ENCODE results near the gene ZNF622.
"Not testable (repeated sequence)": the region's sequence is repeated elsewhere in the genome, so short reads cannot be mapped to it uniquely, and the experiment has no call there.

ZNF622 gene

GRCh38 chr5:16480144-16480543, 14.5 kb upstream of the ZNF622 start:
- no peak for DNase-seq

- DNase-seq = no peak
These were observed 11.9 kb upstream of the ZNF622 start for GRCh38 chr5:16477541-16477940.

- DNase-seq = not testable (repeated sequence)
These were observed 10.8 kb upstream of the ZNF622 start for GRCh38 chr5:16476417-16476816.

- no peak for DNase-seq
These were observed 5.8 kb upstream of the ZNF622 start for GRCh38 chr5:16471387-16471786.

- no peak for DNase-seq
These were observed 2.0 kb upstream of the ZNF622 start for GRCh38 chr5:16467363-16468219.

GRCh38 chr5:16464664-16465543, 696 bp downstream of the ZNF622 start:
- DNase-seq = no peak

GRCh38 chr5:16464231-16464630, 1.4 kb downstream of the ZNF622 start:
- DNase-seq = no peak

GRCh38 chr5:16461782-16462181, 3.8 kb downstream of the ZNF622 start:
- no peak for DNase-seq

GRCh38 chr5:16461026-16461425, 4.6 kb downstream of the ZNF622 start:
- no peak for DNase-seq

- DNase-seq = no peak
These were observed 6.1 kb downstream of the ZNF622 start for GRCh38 chr5:16459451-16459850.

- DNase-seq = no peak
These were observed 7.7 kb downstream of the ZNF622 start for GRCh38 chr5:16457853-16458252.

GRCh38 chr5:16457451-16457850, 8.1 kb downstream of the ZNF622 start:
- no peak for DNase-seq

GRCh38 chr5:16456103-16456832, 9.3 kb downstream of the ZNF622 start:
- no peak for DNase-seq

GRCh38 chr5:16455668-16456067, 9.9 kb downstream of the ZNF622 start:
- no peak for DNase-seq

GRCh38 chr5:16454686-16455085, 10.9 kb downstream of the ZNF622 start:
- no peak for DNase-seq

GRCh38 chr5:16453609-16454008, 12.0 kb downstream of the ZNF622 start:
- DNase-seq = no peak

GRCh38 chr5:16450163-16450562, 15.4 kb downstream of the ZNF622 start:
- DNase-seq = no peak

GRCh38 chr5:16446993-16447392, 18.6 kb downstream of the ZNF622 start:
- no peak for DNase-seq

- no peak for DNase-seq
These were observed 27.6 kb downstream of the ZNF622 start for GRCh38 chr5:16437977-16438376.

GRCh38 chr5:16436065-16436682, 29.4 kb downstream of the ZNF622 start:
- not testable (repeated sequence) for DNase-seq

GRCh38 chr5:16431490-16431889, 34.1 kb downstream of the ZNF622 start:
- no peak for DNase-seq

GRCh38 chr5:16430349-16431089, 35.1 kb downstream of the ZNF622 start:
- DNase-seq = no peak
